ENCODE measurements around the gene MYL9. TPM values are rescaled to one million over a fixed set of nuclear protein-coding genes. Genes with fewer than 3 reads are reported as not detected.
A peak's percentile ranks its signal among the peaks of the same experiment; 100 is the strongest.

MYL9 gene
- total RNA-seq, 4 donors from 2014 or later = 1,087 to 2,842 (median 1,707) TPM

DNA sequence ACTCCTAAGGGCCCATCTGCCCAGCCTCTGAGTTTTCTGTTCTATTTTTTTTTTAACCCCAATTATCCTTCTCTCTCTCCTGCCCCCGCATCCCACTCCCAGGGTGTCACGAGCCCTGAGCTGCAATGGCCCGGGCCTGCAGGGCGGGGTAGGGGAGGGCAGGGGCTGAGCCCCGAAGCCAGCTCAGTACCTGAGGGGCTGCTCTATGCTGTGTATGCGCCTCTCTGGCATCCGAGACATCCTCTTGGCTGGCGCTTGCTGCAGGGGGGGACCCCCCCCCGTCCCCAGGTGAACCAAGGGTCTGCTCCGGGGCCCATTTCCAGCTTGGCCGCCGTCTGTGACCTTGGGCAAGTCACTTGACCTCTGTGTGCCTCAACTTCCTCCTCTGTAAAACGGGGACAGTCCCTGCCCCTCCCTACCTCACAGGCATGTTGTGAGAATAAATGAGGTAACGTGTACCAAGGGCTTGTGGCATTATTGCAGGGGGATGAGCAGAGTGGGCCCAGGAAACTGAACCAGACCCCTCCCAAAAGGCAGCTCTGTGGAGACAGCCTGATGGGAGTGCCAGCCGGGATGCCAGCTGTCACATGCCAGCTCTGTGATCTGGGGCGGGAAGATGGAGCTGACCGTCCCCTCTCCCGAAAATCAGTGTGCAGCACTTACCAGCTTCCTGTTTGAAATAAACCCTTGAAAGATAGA is 13.0 kb upstream of the MYL9 start:
- Histone ChIP-seq H3K4me1 (peaks cover 0 to 56% (median 3%) of the 10 kb centered on the region in 3 donors), H3K36me3 (peaks cover 0 to 63% of the 10 kb centered on the region in 2 donors), H3K4me3 (no peak overlapping the region), H3K9me3 (no peaks in the 10 kb centered on the region), H3K27ac (peak overlapping the region in 3 of 4 donors; percentile 77 to 83 (median 78)), H3K27me3 (no peaks in the 10 kb centered on the region)
- TF ChIP-seq, protein P1, sequence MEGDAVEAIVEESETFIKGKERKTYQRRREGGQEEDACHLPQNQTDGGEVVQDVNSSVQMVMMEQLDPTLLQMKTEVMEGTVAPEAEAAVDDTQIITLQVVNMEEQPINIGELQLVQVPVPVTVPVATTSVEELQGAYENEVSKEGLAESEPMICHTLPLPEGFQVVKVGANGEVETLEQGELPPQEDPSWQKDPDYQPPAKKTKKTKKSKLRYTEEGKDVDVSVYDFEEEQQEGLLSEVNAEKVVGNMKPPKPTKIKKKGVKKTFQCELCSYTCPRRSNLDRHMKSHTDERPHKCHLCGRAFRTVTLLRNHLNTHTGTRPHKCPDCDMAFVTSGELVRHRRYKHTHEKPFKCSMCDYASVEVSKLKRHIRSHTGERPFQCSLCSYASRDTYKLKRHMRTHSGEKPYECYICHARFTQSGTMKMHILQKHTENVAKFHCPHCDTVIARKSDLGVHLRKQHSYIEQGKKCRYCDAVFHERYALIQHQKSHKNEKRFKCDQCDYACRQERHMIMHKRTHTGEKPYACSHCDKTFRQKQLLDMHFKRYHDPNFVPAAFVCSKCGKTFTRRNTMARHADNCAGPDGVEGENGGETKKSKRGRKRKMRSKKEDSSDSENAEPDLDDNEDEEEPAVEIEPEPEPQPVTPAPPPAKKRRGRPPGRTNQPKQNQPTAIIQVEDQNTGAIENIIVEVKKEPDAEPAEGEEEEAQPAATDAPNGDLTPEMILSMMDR (IDR thresholded peaks at IDR 0.05) = no peak
- TF ChIP-seq EP300 (IDR thresholded peaks at IDR 0.05) (no peak), POLR2A (IDR thresholded peaks at IDR 0.05) (no peak), POLR2AphosphoS5 (IDR thresholded peaks at IDR 0.05) (no peak)
- 60% methylated on average over 1 of the region's 18 CpGs; no CpG with 5 or more reads in 1 of the 2 donors for WGBS, 2 donors (ENCODE audit: low coverage in 1 of 2)
- ATAC-seq = no peak

DNA sequence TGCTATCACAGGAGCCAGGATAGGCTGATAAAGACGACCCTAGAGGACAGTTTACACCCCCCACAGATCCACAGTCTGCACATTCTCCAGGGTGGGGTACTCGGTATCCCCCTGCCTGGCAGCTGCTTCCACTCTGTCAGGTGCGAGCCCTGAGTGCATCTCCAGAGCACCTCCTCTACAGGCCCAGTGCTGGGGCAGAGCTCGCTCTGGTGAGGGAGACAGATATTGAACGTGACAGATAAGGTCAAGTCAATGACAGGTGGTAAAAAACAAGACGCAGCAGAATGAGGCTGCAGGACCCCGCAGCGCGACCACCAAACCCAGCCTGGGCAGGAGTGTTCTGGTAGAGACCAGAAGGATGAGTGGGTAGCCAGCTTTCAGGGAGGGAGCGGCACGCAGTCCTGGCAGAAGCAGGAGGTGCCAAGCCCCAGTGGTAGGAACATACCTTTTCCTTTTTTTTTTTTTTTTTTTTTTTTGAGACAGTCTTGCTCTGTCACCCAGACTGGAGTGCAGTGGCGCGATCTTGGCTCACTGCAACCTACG is 12.4 kb upstream of the MYL9 start:
- ATAC-seq = no peak
- Histone ChIP-seq H3K9me3 (no peaks in the 10 kb centered on the region), H3K27me3 (no peaks in the 10 kb centered on the region), H3K36me3 (peaks cover 0 to 59% of the 10 kb centered on the region in 2 donors), H3K4me3 (no peak overlapping the region), H3K27ac (peak overlapping the region in 3 of 4 donors; percentile 77 to 83 (median 78)), H3K4me1 (peaks cover 0 to 49% (median 3%) of the 10 kb centered on the region in 3 donors)
- TF ChIP-seq POLR2AphosphoS5 (IDR thresholded peaks at IDR 0.05) (no peak), EP300 (IDR thresholded peaks at IDR 0.05) (no peak), POLR2A (IDR thresholded peaks at IDR 0.05) (no peak)
- TF ChIP-seq, protein P1 (IDR thresholded peaks at IDR 0.05) = no peak
- WGBS, 2 donors (ENCODE audit: low coverage in 1 of 2) = 85% methylated on average over 9 of the region's 14 CpGs; no CpG with 5 or more reads in 1 of the 2 donors

DNA sequence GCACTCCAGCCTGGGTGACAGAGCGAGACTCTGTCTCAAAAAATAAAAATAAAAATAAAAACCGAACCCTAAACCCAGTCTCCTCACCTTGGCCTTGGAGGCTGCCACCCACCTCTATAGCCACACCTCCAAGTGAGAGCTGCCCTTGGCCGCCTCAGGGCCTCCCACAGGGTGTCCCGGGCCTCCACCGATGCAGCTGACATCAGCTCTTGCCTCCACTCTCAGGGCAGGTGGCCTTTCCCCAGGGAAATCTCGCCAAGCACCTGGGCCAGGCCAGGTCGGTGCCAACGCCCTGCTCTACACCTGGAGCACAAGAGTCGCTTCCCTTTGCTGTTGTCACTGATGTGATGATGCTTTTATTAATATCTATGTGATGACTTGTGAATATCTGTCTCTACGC is 8.9 kb upstream of the MYL9 start:
- WGBS, 2 donors (ENCODE audit: low coverage in 1 of 2) = 81 to 84% methylated on average over 6 of the region's 10 CpGs
- H3K9me3 ChIP-seq = no peaks in the 10 kb centered on the region
- peak overlapping the region in 1 of 4 donors; percentile 16 for H3K27ac ChIP-seq
- no peaks in the 10 kb centered on the region for H3K27me3 ChIP-seq
- H3K36me3 ChIP-seq = peaks cover 0 to 24% of the 10 kb centered on the region in 2 donors
- TF ChIP-seq EP300 (IDR thresholded peaks at IDR 0.05) = no peak
- no peak for TF ChIP-seq POLR2A (IDR thresholded peaks at IDR 0.05)
- no peak for TF ChIP-seq POLR2AphosphoS5 (IDR thresholded peaks at IDR 0.05)
- TF ChIP-seq, protein P1 (IDR thresholded peaks at IDR 0.05) = no peak
- peaks cover 0 to 32% (median 3%) of the 10 kb centered on the region in 3 donors for H3K4me1 ChIP-seq
- no peak overlapping the region for H3K4me3 ChIP-seq
- ATAC-seq = no peak

DNA sequence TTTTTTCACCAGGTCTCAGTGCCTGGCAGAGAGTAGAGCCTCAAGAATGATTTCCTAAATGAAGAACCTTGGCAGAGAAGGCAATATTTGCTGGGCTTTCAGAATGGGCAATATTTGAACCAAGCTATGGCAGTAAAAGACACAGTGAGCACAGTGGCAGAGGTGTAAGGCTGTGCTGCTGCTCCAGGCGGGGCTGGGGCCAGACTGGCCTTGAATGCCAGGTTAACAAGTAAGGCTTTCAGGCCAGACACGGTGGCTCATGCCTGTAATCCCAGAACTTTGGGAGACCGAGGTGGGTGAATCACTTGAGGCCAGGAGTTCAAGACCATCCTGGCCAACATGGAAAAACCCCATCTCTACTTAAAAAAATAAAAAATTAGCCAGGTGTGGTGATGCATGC is 8.5 kb upstream of the MYL9 start:
- TF ChIP-seq POLR2AphosphoS5 (IDR thresholded peaks at IDR 0.05) = no peak
- 90% methylated on average over 2 of the region's 3 CpGs; no CpG with 5 or more reads in 1 of the 2 donors for WGBS, 2 donors (ENCODE audit: low coverage in 1 of 2)
- no peaks in the 10 kb centered on the region for H3K27me3 ChIP-seq
- H3K9me3 ChIP-seq = no peaks in the 10 kb centered on the region
- no peak for ATAC-seq
- peaks cover 0 to 32% (median 0%) of the 10 kb centered on the region in 3 donors for H3K4me1 ChIP-seq
- peak overlapping the region in 2 of 4 donors; percentile 16 to 17 for H3K27ac ChIP-seq
- H3K4me3 ChIP-seq = no peak overlapping the region
- peaks cover 0 to 20% of the 10 kb centered on the region in 2 donors for H3K36me3 ChIP-seq

DNA sequence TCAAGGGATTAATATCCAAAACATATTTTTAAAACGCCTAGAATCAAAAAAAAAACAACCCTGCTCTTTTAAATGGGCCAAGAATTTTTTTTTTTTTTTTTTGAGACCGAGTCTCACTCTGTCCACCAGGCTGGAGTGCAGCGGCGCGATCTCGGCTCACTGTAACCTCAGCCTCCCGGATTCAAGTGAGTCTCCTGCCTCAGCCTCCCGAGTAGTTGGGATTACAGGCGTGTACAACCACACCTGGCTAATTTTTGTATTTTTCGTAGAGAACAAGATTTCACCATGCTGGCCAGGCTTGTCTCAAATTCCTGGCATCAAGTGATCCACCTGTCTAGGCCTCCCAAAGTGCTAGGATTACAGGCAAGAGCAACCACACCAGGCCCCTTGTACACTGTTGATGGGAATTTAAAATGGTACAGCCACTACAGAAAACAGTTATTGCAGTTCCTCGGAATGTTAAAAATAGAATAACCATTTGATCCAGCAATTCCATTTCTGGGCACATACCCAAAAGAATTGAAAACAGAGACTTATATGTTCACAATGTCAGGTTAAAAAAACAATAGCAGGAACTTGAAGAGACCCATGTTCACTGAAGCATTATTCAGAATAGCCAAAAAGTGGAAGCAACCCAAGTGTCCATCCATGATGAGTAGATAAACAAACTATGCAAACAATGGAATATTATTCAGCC is 3.1 kb upstream of the MYL9 start:
- no peaks in the 10 kb centered on the region for H3K36me3 ChIP-seq
- peaks cover 0 to 71% (median 7%) of the 10 kb centered on the region in 3 donors for H3K4me1 ChIP-seq
- H3K27me3 ChIP-seq = no peaks in the 10 kb centered on the region
- no peak for ATAC-seq
- no peak overlapping the region for H3K4me3 ChIP-seq
- H3K9me3 ChIP-seq = no peaks in the 10 kb centered on the region
- H3K27ac ChIP-seq = peak overlapping the region; percentile 87 to 98 (median 95)
- 38 to 48% methylated on average over 10 to 11 of the region's 11 CpGs for WGBS, 2 donors (ENCODE audit: low coverage in 1 of 2)
- TF ChIP-seq EP300 (IDR thresholded peaks at IDR 0.05) (no peak), POLR2A (IDR thresholded peaks at IDR 0.05) (no peak), POLR2AphosphoS5 (IDR thresholded peaks at IDR 0.05) (peak; percentile 67)
- TF ChIP-seq, protein P1 (IDR thresholded peaks at IDR 0.05) = peak in 1 of 4 experiments; percentile 38
